Neural cell (in vitro differentiated cells): ENCODE data around the gene TMEM117.

Experiments
- CTCF ChIP-seq: fragments of 450-650 bp; IDR thresholded peaks from 2 replicates; pipeline ENCODE4 v1.5.1; 2014; ENCODE audit warnings: antibody characterized with exemption, mild to moderate bottlenecking, moderate library complexity; ENCODE audit not compliant: poor library complexity, severe bottlenecking
- RAD21 ChIP-seq: fragments of 450-650 bp; conservative IDR thresholded peaks from 2 replicates; pipeline ENCODE4 v1.6.1; 2014; ENCODE audit warnings: antibody characterized with exemption, mild to moderate bottlenecking, moderate library complexity

- no peak for TF ChIP-seq RAD21
- no peak for TF ChIP-seq CTCF
Observed at GRCh38 chr12:44155358-44155757, 319.5 kb downstream of the TMEM117 start.
